ENCODE data around the gene CAMK1D.

GRCh38 chr10:12822893-12823170 lies 473.5 kb downstream of the CAMK1D start:
- TF ChIP-seq ZNF391 (tag by site-specific recombination; IDR thresholded peaks at IDR 0.05; ENCODE audit: borderline replicate concordance, low read depth) (no peak), ZNF785 (tag by site-specific recombination; IDR thresholded peaks at IDR 0.05) (no peak), ZNF623 (tag by site-specific recombination; IDR thresholded peaks at IDR 0.05) (no peak), ZSCAN5A (tag by site-specific recombination; IDR thresholded peaks at IDR 0.05) (no peak), KLF9 (tag by site-specific recombination; IDR thresholded peaks at IDR 0.05; ENCODE audit: low read depth) (no peak), HOXA7 (CRISPR knock-in tag; IDR thresholded peaks at IDR 0.05; ENCODE audit: borderline replicate concordance) (no peak), ZNF24 (tag by site-specific recombination; IDR thresholded peaks at IDR 0.05) (no peak), MYNN (tag by site-specific recombination; IDR thresholded peaks at IDR 0.05; ENCODE audit: borderline replicate concordance) (no peak)
- TF ChIP-seq, protein P1, sequence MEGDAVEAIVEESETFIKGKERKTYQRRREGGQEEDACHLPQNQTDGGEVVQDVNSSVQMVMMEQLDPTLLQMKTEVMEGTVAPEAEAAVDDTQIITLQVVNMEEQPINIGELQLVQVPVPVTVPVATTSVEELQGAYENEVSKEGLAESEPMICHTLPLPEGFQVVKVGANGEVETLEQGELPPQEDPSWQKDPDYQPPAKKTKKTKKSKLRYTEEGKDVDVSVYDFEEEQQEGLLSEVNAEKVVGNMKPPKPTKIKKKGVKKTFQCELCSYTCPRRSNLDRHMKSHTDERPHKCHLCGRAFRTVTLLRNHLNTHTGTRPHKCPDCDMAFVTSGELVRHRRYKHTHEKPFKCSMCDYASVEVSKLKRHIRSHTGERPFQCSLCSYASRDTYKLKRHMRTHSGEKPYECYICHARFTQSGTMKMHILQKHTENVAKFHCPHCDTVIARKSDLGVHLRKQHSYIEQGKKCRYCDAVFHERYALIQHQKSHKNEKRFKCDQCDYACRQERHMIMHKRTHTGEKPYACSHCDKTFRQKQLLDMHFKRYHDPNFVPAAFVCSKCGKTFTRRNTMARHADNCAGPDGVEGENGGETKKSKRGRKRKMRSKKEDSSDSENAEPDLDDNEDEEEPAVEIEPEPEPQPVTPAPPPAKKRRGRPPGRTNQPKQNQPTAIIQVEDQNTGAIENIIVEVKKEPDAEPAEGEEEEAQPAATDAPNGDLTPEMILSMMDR (tag by site-specific recombination; IDR thresholded peaks at IDR 0.05): no peak
- TF ChIP-seq, protein P2, sequence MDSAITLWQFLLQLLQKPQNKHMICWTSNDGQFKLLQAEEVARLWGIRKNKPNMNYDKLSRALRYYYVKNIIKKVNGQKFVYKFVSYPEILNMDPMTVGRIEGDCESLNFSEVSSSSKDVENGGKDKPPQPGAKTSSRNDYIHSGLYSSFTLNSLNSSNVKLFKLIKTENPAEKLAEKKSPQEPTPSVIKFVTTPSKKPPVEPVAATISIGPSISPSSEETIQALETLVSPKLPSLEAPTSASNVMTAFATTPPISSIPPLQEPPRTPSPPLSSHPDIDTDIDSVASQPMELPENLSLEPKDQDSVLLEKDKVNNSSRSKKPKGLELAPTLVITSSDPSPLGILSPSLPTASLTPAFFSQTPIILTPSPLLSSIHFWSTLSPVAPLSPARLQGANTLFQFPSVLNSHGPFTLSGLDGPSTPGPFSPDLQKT (IDR thresholded peaks at IDR 0.05; ENCODE audit: borderline replicate concordance, low read depth, low read length): no peak

All from HEK293 (cell line).